GM18861 (cell line): Measurements from ENCODE around the gene INSYN1.

Source experiments
- ATAC-seq: cut with Tn5 transposase; IDR thresholded peaks from one replicate; pipeline ENCODE4 v1.9.1; 2021; ENCODE audit not compliant: unreplicated experiment

The INSYN1 gene

GRCh38 chr15:73688455-73688854, 64.7 kb downstream of the INSYN1 start:
- ATAC-seq: no peak

GRCh38 chr15:73687351-73687750, 65.8 kb downstream of the INSYN1 start:
- ATAC-seq: no peak

GRCh38 chr15:73686781-73687256, 66.3 kb downstream of the INSYN1 start:
- ATAC-seq: no peak

- no peak for ATAC-seq
Measured at GRCh38 chr15:73685981-73686380, 67.2 kb downstream of the INSYN1 start.
